NCI-H748 (cell line): Measurements from ENCODE around the gene ATP8A2.
"Not testable (repeated sequence)": the region's sequence is repeated elsewhere in the genome, so short reads cannot be mapped to it uniquely, and the experiment has no call there.

Experiments
- DNase-seq: peaks from one replicate; lab custom pipeline; 2025; ENCODE audit not compliant: unreplicated experiment; lab: John Stamatoyannopoulos, UW

ATP8A2 gene

DNA sequence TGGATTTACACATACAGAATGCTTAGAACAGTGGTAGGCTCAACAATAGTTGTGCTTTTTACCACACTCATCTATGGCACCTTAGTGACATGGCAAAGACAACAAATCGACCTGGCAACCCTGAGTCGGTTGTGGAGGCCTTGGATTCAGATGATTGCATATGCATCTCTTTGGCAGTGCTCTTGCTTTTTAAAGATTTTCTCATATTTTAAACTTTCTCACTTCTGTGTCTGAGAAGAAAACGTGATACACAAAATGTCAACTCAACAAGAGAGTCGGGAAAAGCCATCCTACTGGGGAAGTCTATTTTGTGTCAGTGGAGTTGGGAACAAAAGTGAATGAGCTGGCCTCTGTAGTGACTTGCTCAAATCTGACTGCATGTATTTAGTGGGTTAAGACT, 85.8 kb downstream of the ATP8A2 start:
- DNase-seq: no peak

DNA sequence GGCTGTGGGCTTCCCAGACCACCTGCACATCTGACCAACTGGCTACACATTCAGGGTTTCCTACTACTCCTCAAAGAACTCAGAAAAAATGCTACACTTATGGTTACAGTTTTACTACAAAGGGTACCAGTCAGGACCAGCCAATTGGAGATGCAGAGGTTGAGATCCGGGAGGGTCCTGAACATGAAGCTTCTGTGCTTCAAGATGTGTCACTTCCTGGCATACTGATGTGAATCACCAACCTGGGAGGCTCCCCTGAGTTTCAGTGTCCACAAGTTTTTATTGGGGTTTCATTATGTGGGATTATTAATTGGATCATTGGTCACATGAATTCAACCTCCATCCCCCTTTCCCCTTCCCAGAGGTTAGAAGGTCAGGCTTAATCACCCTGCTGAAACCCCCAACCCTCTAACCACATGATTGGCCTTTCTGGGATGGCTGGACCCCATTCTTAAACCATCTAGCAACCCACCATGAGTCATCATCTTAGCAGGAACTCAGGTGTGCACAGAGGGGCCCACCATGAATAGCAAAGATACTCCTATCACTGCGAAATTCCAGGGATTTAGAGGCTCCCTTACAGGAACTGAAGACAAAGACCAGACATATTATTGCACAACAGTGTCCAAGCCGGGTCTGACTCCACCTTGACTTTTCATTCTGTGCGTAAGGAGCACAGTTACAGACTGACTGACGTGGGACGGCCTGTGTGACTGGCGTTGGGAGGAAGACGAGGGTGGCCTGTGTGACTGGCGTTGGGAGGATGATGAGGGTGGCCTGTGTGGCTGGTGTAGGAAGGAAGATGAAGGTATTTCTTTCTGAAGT, 90.7 kb downstream of the ATP8A2 start:
- no peak for DNase-seq

- DNase-seq: no peak
Measured at GRCh38 chr13:25463496-25463895, 91.7 kb downstream of the ATP8A2 start.

GRCh38 chr13:25466880-25467279, 95.1 kb downstream of the ATP8A2 start:
- DNase-seq: no peak

GRCh38 chr13:25468325-25469168, 96.8 kb downstream of the ATP8A2 start:
- peak; percentile 94 for DNase-seq

- DNase-seq: peak; percentile 89
Measured at GRCh38 chr13:25469169-25469525, 97.4 kb downstream of the ATP8A2 start.

DNA sequence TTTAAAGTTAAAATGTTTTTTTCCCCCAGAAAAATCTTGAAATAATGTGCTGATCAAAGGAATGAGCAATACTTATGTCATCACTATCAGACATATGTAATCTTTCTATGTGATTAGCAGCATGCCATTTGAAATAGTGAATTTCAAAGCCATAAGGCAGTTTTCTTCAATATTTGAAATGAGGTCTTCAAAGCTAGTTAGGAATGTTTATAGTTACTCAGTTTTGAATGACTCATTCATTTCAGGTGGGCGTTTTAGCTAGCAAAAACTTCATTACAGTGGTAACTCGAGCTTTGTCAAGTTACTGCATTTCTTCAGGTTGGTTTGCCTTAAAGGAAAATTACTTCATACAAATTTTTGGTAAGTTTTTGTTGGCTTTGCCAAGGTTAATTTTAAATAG, 102.1 kb downstream of the ATP8A2 start:
- DNase-seq: no peak

- DNase-seq: peak; percentile 38
Measured at GRCh38 chr13:25478186-25478585, 106.4 kb downstream of the ATP8A2 start.

DNA sequence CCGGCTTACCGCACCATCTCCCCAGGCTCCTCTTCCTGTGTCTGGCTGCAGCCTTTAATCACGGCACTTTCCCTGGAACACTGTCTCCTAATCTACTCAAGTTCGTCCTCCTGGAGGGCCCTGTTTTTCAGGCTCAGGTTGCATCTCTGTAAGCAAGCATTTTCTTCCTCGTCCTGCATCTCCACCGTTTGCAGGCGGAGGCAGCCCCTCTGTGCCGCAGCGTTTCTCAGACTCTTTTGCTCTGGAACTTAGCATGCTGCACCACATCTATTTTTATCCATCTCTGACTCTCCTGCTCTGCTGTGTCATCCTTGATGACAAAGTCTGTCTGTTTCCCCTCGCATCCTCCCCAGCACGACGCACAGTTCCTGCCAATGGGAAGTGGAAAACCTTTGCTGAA, 117.5 kb downstream of the ATP8A2 start:
- DNase-seq: peak; percentile 94

- peak; percentile 41 for DNase-seq
Measured at GRCh38 chr13:25490236-25490635, 118.5 kb downstream of the ATP8A2 start.

DNA sequence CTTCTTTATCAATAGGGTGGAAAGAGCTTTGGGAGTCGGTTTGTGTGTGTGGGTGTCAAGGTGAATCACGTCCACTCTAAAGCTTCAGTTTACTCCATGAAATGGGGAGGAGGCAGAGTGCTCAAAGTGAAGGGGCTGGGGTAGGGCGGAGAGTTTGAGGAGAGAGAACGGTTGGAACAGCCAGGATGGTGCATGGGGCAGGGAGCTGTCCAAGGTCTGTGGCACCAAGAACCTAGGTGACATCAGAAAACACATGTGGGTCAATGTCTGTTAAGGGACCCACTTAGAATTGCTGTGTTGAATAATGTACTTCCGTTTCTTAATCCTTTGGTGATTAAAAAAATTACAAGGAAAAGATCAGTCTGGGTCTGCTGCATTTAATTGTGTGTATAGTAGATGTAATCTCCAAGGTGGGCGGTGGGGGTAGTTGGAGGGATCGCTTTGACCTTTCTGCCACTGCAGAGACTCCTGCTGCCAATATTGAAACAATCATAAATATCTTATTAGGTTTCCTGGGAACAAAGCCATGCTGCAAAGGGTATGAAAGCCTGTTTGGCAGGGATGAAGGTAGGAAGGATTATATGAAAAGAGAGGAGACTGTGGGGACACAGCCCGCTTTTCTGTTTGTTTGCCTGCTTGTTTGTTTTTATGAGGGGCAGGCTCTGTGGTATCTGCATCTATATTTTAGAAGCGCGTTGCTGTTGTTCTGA, 122.3 kb downstream of the ATP8A2 start:
- DNase-seq: peak; percentile 88

- DNase-seq: peak; percentile 98
Measured at GRCh38 chr13:25494698-25495411, 123.1 kb downstream of the ATP8A2 start.

GRCh38 chr13:25501231-25501630, 129.5 kb downstream of the ATP8A2 start:
- peak; percentile 23 for DNase-seq

- no peak for DNase-seq
Measured at GRCh38 chr13:25502031-25502430, 130.3 kb downstream of the ATP8A2 start.

- DNase-seq: no peak
Measured at GRCh38 chr13:25502551-25502950, 130.8 kb downstream of the ATP8A2 start.

DNA sequence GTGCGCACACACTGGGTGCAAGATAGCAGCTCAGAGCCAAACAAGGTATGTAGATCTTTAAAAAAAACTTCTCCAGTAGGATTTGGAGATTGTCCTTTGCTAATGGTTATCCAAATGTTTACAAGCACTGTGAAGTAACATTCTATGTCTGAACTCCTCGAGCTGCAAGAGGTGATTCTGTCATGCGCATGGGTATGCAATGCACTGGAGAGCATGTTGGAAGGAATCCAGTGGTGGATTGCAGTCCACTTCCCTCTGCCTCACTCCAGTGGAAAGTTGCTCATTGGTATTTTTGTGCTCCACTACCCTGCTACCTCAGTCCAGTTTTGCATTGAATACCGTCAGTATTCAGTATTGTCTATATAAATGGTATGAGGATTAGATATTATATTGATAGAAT, 132.1 kb downstream of the ATP8A2 start:
- DNase-seq: no peak

DNA sequence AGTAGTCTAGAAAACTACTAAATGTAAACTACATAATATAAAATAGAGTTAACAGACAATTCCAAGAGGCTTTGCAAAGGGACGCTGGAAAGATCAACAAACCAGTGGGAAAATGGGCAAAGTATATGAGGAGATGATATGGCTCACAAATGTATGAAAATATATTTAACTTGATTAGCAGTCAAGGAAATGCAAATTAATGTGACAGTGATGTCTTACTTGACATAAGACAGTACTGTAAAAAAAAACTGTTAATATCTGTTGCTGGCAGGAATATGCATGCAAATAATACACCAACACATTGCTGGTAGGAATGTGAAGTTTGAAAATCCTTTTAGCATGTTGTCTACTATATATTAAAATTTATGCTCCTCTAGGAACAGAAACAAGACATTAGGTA, 136.1 kb downstream of the ATP8A2 start:
- DNase-seq: no peak

- not testable (repeated sequence) for DNase-seq
Measured at GRCh38 chr13:25513060-25513459, 141.3 kb downstream of the ATP8A2 start.

DNA sequence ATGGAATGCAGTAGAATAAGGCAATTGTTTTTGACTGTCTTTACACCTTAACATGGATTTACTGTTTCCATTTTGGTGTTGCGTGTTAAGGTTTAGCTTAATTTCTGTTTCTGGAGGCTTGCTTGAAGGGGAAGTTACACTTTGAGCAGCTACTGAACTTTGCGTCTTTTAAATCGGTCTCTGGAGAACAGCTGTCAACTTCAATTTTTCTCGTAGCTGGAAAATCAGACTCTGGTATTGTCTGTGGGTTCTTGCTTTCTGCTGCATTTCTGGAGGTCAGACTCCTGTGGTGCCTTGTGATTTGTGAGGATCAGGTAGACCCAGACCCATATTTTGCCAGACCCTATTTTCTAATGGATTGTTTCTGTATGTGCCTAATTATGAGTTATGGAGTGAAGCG, 146.7 kb downstream of the ATP8A2 start:
- DNase-seq: no peak

DNA sequence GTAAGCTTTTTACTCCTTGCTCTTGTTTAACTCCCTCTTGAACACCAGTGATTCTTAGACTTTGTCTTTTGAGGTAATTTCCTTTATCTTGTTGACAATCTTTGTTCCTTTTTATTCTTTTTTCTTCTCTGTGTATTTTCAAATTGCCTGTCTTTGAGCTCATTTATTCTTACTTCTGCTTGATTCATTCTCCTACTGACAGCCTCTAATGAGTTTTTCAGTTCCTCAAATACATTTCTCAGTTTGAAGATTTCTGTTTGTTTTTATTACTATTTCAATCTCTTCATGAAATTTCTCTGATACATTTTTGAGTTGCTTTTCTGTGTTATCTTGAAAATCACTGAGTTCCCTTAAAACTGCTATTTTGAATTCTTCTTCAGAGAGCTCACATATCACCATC, 154.1 kb downstream of the ATP8A2 start:
- no peak for DNase-seq

DNA sequence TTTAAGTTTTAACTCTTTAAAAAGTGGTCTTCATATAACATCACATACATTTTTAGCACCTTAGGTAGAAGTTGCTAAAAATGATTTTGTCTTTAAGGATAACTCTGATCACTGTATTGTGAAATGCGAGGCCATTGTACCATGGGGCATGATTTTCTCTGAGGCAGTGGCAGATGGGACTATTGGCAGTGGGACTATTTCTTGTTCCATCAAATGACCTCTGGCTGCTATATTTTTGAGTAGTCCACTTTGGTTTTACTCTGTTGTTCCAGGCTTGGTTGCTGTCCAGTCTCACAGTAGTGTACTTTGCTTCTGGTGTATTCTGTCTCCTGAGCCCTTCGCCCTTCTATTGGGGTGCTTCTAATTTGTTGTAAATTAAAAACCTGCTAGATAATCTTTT, 156.5 kb downstream of the ATP8A2 start:
- no peak for DNase-seq
